Fibroblast of skin of right biceps (primary cell): ENCODE measurements around the gene MAEA.
A peak's percentile ranks its signal among the peaks of the same experiment; 100 is the strongest.

Experiments used
- DNase-seq: peaks from one replicate; pipeline ENCODE4 v3.0.0-alpha.2; 2013

The MAEA gene

DNA sequence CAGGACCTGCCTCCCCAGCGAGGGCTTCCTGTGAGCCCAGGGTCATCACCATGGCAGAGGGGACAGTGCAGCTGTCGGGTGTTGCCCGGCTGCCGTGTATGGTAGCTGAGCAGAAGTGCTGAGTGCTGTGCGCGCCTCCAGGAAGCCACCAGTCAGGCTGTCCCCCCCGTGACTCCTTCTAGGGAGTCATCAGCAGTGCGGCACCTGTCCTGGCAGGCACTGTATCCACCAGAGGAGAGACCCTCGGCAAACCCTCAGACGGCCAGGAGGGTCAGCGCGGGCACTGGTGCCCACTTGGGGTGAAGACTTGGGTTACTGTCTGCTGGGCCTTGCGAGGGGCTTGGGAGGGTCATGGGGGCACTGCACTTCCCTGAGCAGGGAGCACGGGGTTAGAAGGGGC lies 65.7 kb downstream of the MAEA start:
- DNase-seq = no peak

GRCh38 chr4:1356181-1356998 lies 66.7 kb downstream of the MAEA start:
- peak; percentile 47 for DNase-seq

GRCh38 chr4:1357356-1358248 lies 67.9 kb downstream of the MAEA start:
- no peak for DNase-seq

- DNase-seq = no peak
Observed at GRCh38 chr4:1358421-1359143, 68.9 kb downstream of the MAEA start.

DNA sequence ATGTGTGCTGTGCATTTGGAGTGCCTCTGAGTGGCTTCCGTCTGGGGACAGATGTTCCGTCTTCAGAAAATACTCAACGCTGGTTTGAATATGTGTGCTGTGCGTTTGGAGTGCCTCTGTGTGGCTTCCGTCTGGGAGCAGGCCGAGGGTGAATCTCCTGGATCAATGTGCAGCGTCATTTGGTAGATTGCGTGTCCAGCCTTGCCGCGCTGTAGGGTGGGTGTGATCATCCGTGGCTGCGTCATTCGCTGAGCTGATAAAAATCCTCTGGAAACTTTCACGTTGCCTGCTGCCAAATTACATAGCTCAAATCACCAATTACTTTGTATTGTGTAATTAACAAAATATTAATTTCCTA lies 69.4 kb downstream of the MAEA start:
- peak; percentile 75 for DNase-seq

DNA sequence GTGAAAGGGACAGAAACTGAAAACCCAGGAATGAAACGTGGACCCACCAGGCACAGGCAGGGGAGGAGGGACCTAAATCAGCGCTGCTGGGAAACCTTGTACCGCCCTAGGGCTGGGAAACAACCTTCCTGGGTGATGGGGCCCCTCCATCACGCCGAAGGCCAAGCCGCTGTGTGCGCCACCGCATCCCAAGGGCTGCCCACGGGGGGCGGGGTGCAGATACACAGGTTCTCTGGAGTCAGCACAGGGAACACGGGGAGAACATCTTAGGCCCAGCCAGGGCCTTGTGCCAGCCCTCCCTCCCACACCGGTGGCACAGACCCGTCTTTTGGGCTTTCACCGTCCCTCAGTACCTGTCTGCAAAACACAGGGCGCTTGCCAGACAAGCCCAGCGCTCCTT lies 70.3 kb downstream of the MAEA start:
- no peak for DNase-seq

DNA sequence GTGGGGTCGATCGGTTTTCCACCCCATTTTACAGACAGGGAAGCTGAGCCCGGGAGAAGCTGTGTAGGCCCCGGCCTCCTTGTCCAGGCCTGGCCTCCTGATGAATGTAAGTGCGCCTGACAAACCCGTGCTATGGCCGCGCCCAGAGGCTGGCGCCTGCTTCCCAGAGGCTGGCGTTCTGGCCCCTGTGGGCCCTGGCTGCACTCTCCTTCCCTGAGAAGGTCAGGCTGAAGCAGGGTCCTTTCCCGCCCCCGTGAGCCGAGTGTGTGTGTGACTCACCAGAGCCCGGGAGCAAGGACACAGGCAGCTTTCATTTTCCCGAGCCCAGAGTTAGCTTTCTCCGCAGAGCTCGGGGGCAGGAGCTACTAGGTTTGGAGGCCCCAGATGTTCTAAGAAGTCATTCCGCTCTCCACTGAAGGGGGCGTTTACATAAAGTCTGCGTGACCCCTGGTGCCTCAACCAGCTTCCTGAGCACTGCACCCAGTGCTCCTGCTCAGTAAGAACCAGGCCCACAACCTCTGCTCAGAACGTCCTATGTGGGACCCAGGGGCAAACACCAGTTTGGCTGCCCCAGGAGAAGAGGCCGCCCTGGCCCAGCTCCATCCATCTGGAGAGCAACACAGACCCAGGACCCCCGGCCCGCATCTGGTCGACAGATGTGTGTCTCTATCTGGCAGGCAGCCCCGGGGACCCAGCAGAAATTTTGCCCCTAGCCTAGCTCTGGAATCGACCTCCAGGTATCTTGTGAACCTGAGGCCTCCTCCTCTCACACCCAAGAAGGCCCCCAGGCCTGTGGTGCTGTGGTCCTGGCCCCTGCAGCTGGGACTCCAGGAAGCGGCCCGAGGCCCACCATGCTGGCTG lies 71.0 kb downstream of the MAEA start:
- peak; percentile 70 for DNase-seq

GRCh38 chr4:1361431-1361830 lies 71.7 kb downstream of the MAEA start:
- no peak for DNase-seq

DNA sequence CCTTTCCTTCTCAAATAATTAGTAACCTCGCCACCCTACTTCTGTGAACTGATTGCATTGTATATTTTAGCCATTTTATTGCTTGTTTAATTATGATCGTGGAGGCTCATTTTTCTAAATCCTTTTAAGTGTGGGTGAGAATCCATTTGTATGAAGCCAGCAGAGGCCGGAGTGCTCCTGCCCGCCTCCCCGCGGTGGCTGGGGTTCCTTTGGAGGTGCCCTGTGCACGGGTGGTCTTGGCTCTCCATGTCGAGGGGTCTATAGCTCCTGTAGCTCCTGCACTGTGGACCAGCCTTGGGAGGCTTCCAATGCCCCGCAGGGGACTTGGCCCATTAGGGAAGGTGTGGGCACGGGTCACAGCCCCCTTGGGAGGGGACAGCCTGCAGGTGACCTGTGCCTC lies 72.4 kb downstream of the MAEA start:
- no peak for DNase-seq

DNA sequence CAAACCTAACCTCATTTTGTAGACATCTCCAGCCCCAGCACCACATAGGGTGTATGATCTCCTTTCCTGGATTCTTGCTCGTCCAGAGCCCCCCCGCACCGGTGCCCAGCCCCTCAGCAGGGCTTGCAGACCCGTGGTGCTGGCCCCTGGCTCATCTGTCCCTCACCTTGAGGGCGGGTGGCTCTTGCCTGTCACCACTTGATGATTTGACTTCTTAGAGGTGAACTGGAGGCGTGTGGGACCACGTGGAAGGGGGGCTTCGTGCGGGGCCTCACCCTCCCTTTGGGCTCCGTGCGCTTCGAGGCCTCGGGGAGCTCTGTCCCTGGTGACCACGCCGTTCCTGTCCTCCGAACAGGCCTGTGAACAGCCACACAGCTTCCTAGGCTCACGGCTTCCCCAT lies 72.8 kb downstream of the MAEA start:
- DNase-seq = no peak

GRCh38 chr4:1363513-1363912 lies 73.8 kb downstream of the MAEA start:
- no peak for DNase-seq

- DNase-seq = no peak
Observed at GRCh38 chr4:1364217-1364616, 74.5 kb downstream of the MAEA start.

DNA sequence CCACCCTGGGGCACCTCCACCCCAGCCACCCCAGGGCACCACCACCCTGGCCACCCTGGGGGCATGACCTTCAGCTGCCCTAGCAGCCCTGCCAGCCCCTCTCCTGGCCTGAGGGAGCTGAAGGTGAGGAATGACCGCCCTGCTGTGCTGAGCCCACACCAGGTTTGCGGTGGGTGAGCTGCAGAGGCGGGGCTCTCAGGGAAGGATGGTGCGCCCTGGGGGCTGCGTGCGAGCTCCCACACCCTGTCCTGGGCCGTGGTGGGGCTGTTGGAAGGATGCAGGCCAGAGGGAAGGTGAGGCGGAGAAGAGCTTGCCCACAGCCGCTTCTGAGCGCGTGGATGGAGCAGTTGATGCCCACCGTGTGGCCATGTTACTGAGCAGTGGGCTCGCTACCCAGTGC lies 75.1 kb downstream of the MAEA start:
- no peak for DNase-seq

GRCh38 chr4:1365271-1366178 lies 75.8 kb downstream of the MAEA start:
- DNase-seq = no peak

- DNase-seq = no peak
Observed at GRCh38 chr4:1366371-1367229, 76.9 kb downstream of the MAEA start.

DNA sequence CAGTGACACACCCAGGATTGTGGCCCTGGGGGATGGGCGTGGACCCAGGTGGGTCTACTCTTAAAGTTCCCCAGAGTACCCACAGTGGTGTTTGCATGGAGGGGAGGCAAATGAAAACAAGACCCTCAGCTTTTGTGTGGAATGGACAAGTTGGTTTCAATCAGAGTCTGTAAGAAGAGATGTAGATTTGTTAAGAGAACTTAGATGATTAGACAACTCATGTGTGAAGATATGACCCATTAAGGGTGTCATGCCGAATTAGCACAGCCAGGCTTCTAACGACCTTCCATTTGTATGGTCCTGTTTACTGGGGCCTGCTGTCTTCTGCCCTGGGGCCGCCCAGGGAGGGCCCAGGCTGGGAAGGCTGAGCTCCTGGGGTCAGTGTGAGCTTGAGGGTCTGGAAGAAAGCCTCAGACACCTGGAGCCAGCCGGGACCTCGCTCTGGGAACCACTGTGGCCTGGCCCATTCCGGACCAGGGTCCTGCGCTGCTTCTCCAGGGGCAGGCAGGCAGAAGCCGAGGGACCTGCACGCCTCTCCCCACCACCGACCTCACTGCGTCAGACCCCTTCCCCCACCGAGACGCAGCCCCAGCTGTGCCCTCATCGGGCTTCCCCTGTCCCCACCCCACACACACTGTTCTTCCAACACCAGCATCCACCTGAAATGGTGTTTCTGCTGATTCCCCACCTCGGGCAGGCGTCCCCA lies 77.7 kb downstream of the MAEA start:
- DNase-seq = no peak

DNA sequence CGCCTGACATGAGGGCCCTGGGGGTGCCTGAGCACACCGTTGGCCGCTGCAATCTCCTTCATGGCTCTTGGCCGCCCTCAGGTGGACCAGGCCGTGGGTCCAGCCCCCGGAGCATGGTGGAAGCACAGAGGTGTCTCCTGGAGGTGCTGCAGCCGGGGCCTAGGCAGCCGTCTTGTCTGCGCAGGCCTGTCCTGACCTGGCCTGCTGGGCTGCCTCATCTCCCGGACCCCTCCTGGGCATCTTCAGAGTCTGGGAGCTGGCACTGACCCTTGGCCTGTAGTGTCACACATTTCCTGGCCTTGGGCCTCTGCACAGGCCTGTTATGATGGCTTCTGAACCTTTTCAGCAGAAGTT lies 78.2 kb downstream of the MAEA start:
- no peak for DNase-seq

DNA sequence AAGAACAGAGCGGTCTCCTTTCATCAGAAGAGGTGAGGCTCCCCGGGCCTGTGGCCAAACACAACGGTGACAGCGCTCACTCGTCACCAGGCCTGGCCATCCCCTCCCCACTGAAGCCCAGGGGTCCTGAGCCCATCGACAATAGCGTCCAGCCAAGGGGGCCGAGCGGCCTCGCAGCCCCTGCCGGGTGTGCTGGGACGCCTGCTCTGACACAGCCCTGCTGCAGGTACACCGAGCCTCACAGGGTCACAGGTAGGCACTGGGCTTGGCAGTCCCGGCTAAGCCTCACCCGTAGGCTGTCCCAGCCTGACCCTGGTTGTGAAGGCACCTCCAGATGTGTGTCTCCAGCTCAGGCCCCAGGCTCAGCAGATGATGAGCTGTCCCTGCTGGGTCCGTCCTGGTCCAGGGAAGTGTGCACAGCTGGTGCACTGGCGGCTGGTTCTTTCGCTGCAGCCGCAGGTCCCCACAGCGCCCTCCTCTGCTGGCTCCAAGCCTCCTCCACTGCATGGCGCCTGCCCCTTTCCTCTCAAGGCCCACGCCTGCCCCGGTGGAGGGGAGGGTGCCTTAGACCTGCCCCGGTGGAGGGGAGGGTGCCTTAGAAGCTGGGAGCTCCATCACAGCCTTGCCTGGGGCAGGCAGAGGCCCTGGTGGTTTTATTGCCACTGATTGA lies 78.9 kb downstream of the MAEA start:
- DNase-seq = no peak

DNA sequence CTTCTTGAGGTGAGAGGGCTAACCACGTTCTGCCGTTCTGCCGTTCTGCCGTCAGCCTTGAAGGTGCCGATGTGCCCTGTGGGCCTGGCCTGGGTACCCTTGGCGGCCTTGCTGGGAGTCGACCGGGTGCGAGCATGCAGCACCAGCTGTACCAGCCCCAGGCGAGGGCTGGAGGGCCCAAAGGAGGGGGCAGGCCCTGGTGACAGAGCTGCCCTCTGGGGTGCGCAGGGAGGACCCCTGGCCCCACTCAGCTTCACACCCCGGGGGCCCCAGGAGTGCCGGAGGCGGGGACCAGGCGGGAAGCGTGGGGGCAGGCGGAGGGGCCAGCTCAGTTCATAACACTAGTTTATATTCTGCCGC lies 79.4 kb downstream of the MAEA start:
- no peak for DNase-seq
